Memory B cell (primary cell): ENCODE results near the gene TEDC1.

Source experiments
- ATAC-seq: fragments of 150-1000 bp; cut with Tn5 transposase; 2 replicates; pipeline ENCODE4 v1.10.0; 2021; ENCODE audit warnings: low read depth, mild to moderate bottlenecking, moderate library complexity
- DNase-seq, 2 donors: peaks; one replicate each; pipeline ENCODE4 v3.0.0; 2022; ENCODE audit warnings: low spot score in 2 of 2
- H3K27ac Mint-ChIP-seq: one replicate; pipeline ENCODE4 v1.8.0; 2022; ENCODE audit warnings: mild to moderate bottlenecking, moderate library complexity, mixed read lengths
- H3K27me3 Mint-ChIP-seq: one replicate; pipeline ENCODE4 v1.8.0; 2022; ENCODE audit warnings: mixed read lengths
- H3K36me3 Mint-ChIP-seq: one replicate; pipeline ENCODE4 v1.8.0; 2022; ENCODE audit warnings: mild to moderate bottlenecking, mixed read lengths
- H3K4me1 Mint-ChIP-seq: one replicate; pipeline ENCODE4 v1.8.0; 2022; ENCODE audit warnings: mixed read lengths
- H3K4me3 Mint-ChIP-seq: one replicate; pipeline ENCODE4 v1.8.0; 2022; ENCODE audit warnings: mild to moderate bottlenecking, moderate library complexity, mixed read lengths
- H3K9me3 Mint-ChIP-seq: one replicate; pipeline ENCODE4 v1.8.0; 2022; ENCODE audit warnings: mixed read lengths

The TEDC1 gene

GRCh38 chr14:105450864-105451720, 40.0 kb upstream of the TEDC1 start:
- H3K27me3 Mint-ChIP-seq = no peaks in the 10 kb centered on the region
- H3K36me3 Mint-ChIP-seq = peaks cover 13% of the 10 kb centered on the region
- no peaks in the 10 kb centered on the region for H3K9me3 Mint-ChIP-seq
- no peak overlapping the region for H3K27ac Mint-ChIP-seq
- H3K4me1 Mint-ChIP-seq = peaks cover 5% of the 10 kb centered on the region
- DNase-seq (no peak), ATAC-seq (no peak)
- H3K4me3 Mint-ChIP-seq = no peak overlapping the region

GRCh38 chr14:105452963-105453362, 38.1 kb upstream of the TEDC1 start:
- DNase-seq (no peak), ATAC-seq (no peak)
- Mint-ChIP-seq H3K9me3 (no peaks in the 10 kb centered on the region), H3K27ac (no peak overlapping the region), H3K27me3 (no peaks in the 10 kb centered on the region), H3K36me3 (peaks cover 13% of the 10 kb centered on the region), H3K4me1 (peaks cover 5% of the 10 kb centered on the region), H3K4me3 (no peak overlapping the region)

GRCh38 chr14:105453847-105454246, 37.2 kb upstream of the TEDC1 start:
- Mint-ChIP-seq H3K4me1 (no peaks in the 10 kb centered on the region), H3K27ac (peak overlapping the region; percentile 58), H3K4me3 (no peak overlapping the region), H3K9me3 (no peaks in the 10 kb centered on the region), H3K36me3 (peaks cover 13% of the 10 kb centered on the region), H3K27me3 (no peaks in the 10 kb centered on the region)
- no peak for DNase-seq
- no peak for ATAC-seq

- Mint-ChIP-seq H3K27me3 (no peaks in the 10 kb centered on the region), H3K4me3 (no peak overlapping the region), H3K9me3 (no peaks in the 10 kb centered on the region), H3K27ac (no peak overlapping the region), H3K4me1 (no peaks in the 10 kb centered on the region), H3K36me3 (peaks cover 13% of the 10 kb centered on the region)
- no peak for ATAC-seq
- no peak for DNase-seq
These were observed 35.9 kb upstream of the TEDC1 start for GRCh38 chr14:105455086-105455640.

- Mint-ChIP-seq H3K4me3 (no peak overlapping the region), H3K27me3 (no peaks in the 10 kb centered on the region), H3K9me3 (no peaks in the 10 kb centered on the region), H3K27ac (no peak overlapping the region), H3K36me3 (peaks cover 13% of the 10 kb centered on the region), H3K4me1 (no peaks in the 10 kb centered on the region)
- ATAC-seq (no peak), DNase-seq (no peak)
These were observed 35.0 kb upstream of the TEDC1 start for GRCh38 chr14:105455766-105456660.

GRCh38 chr14:105456736-105457617, 34.1 kb upstream of the TEDC1 start:
- Mint-ChIP-seq H3K36me3 (peaks cover 14% of the 10 kb centered on the region), H3K9me3 (no peaks in the 10 kb centered on the region)
- no peak for DNase-seq

GRCh38 chr14:105458010-105458409, 33.0 kb upstream of the TEDC1 start:
- Mint-ChIP-seq H3K4me3 (no peak overlapping the region), H3K27ac (no peak overlapping the region), H3K36me3 (peaks cover 14% of the 10 kb centered on the region), H3K9me3 (no peaks in the 10 kb centered on the region), H3K27me3 (no peaks in the 10 kb centered on the region), H3K4me1 (no peaks in the 10 kb centered on the region)
- ATAC-seq = no peak
- no peak for DNase-seq

More at GRCh38 chr14:105456736-105457617, 34.1 kb upstream of the TEDC1 start:
- Mint-ChIP-seq H3K27me3 (no peaks in the 10 kb centered on the region), H3K4me3 (no peak overlapping the region), H3K4me1 (no peaks in the 10 kb centered on the region), H3K27ac (no peak overlapping the region)
- ATAC-seq = no peak

- Mint-ChIP-seq H3K36me3 (peaks cover 13% of the 10 kb centered on the region), H3K4me1 (no peaks in the 10 kb centered on the region)
These were observed 32.5 kb upstream of the TEDC1 start for GRCh38 chr14:105458571-105458970.

GRCh38 chr14:105460116-105460515, 30.9 kb upstream of the TEDC1 start:
- no peaks in the 10 kb centered on the region for H3K4me1 Mint-ChIP-seq
- ATAC-seq = no peak
- peaks cover 12% of the 10 kb centered on the region for H3K36me3 Mint-ChIP-seq
- H3K4me3 Mint-ChIP-seq = no peak overlapping the region
- H3K27ac Mint-ChIP-seq = no peak overlapping the region
- no peaks in the 10 kb centered on the region for H3K27me3 Mint-ChIP-seq
- H3K9me3 Mint-ChIP-seq = no peaks in the 10 kb centered on the region
- no peak for DNase-seq

More at GRCh38 chr14:105458571-105458970, 32.5 kb upstream of the TEDC1 start:
- DNase-seq (no peak), ATAC-seq (no peak)
- Mint-ChIP-seq H3K4me3 (no peak overlapping the region), H3K9me3 (no peaks in the 10 kb centered on the region), H3K27ac (no peak overlapping the region), H3K27me3 (no peaks in the 10 kb centered on the region)

- no peak for ATAC-seq
These were observed 30.4 kb upstream of the TEDC1 start for GRCh38 chr14:105460616-105461015.

GRCh38 chr14:105461903-105462302, 29.1 kb upstream of the TEDC1 start:
- Mint-ChIP-seq H3K9me3 (no peaks in the 10 kb centered on the region), H3K4me1 (no peaks in the 10 kb centered on the region), H3K27me3 (no peaks in the 10 kb centered on the region), H3K36me3 (peaks cover 8% of the 10 kb centered on the region), H3K27ac (no peak overlapping the region), H3K4me3 (no peak overlapping the region)
- ATAC-seq (no peak), DNase-seq (no peak)

More at GRCh38 chr14:105460616-105461015, 30.4 kb upstream of the TEDC1 start:
- H3K27ac Mint-ChIP-seq = no peak overlapping the region
- DNase-seq = no peak
- H3K9me3 Mint-ChIP-seq = no peaks in the 10 kb centered on the region
- peaks cover 9% of the 10 kb centered on the region for H3K36me3 Mint-ChIP-seq
- no peaks in the 10 kb centered on the region for H3K4me1 Mint-ChIP-seq
- H3K27me3 Mint-ChIP-seq = no peaks in the 10 kb centered on the region
- H3K4me3 Mint-ChIP-seq = no peak overlapping the region

- ATAC-seq (no peak), DNase-seq (no peak)
- Mint-ChIP-seq H3K4me3 (no peak overlapping the region), H3K27me3 (no peaks in the 10 kb centered on the region), H3K27ac (no peak overlapping the region), H3K4me1 (no peaks in the 10 kb centered on the region), H3K9me3 (no peaks in the 10 kb centered on the region), H3K36me3 (peaks cover 9% of the 10 kb centered on the region)
These were observed 26.5 kb upstream of the TEDC1 start for GRCh38 chr14:105464501-105464900.

GRCh38 chr14:105465209-105466031, 25.6 kb upstream of the TEDC1 start:
- no peaks in the 10 kb centered on the region for H3K27me3 Mint-ChIP-seq
- no peak overlapping the region for H3K4me3 Mint-ChIP-seq
- DNase-seq (no peak), ATAC-seq (no peak)
- H3K4me1 Mint-ChIP-seq = no peaks in the 10 kb centered on the region
- H3K27ac Mint-ChIP-seq = no peak overlapping the region
- H3K36me3 Mint-ChIP-seq = peaks cover 9% of the 10 kb centered on the region
- no peaks in the 10 kb centered on the region for H3K9me3 Mint-ChIP-seq
